ENCODE results near the gene COBL.

Gene COBL

GRCh38 chr7:51274955-51275354, 41.7 kb downstream of the COBL start:
- DNase-seq = no peak

- no peak for DNase-seq
Observed at GRCh38 chr7:51274001-51274400, 42.6 kb downstream of the COBL start.

- DNase-seq = no peak
Observed at GRCh38 chr7:51273360-51273759, 43.2 kb downstream of the COBL start.

- DNase-seq = no peak
Observed at GRCh38 chr7:51270965-51271364, 45.6 kb downstream of the COBL start.

- DNase-seq = no peak
Observed at GRCh38 chr7:51269911-51270310, 46.7 kb downstream of the COBL start.

GRCh38 chr7:51269321-51269720, 47.3 kb downstream of the COBL start:
- DNase-seq = no peak

- DNase-seq = peak; percentile 49
Observed at GRCh38 chr7:51268859-51269258, 47.8 kb downstream of the COBL start.

GRCh38 chr7:51267169-51267568, 49.4 kb downstream of the COBL start:
- no peak for DNase-seq

GRCh38 chr7:51265066-51265907, 51.3 kb downstream of the COBL start:
- DNase-seq = no peak

GRCh38 chr7:51263631-51264484, 52.8 kb downstream of the COBL start:
- DNase-seq = no peak

- no peak for DNase-seq
Observed at GRCh38 chr7:51262796-51263531, 53.6 kb downstream of the COBL start.

- peak; percentile 36 for DNase-seq
Observed at GRCh38 chr7:51261950-51262795, 54.4 kb downstream of the COBL start.

GRCh38 chr7:51261117-51261835, 55.3 kb downstream of the COBL start:
- no peak for DNase-seq

- no peak for DNase-seq
Observed at GRCh38 chr7:51260516-51260915, 56.1 kb downstream of the COBL start.

GRCh38 chr7:51259766-51260165, 56.8 kb downstream of the COBL start:
- DNase-seq = no peak

GRCh38 chr7:51256916-51257315, 59.7 kb downstream of the COBL start:
- DNase-seq = no peak

GRCh38 chr7:51256209-51256781, 60.3 kb downstream of the COBL start:
- no peak for DNase-seq

- no peak for DNase-seq
Observed at GRCh38 chr7:51255536-51256208, 60.9 kb downstream of the COBL start.

GRCh38 chr7:51255036-51255435, 61.6 kb downstream of the COBL start:
- no peak for DNase-seq

- DNase-seq = peak; percentile 49
Observed at GRCh38 chr7:51253157-51253556, 63.5 kb downstream of the COBL start.

GRCh38 chr7:51251290-51251689, 65.3 kb downstream of the COBL start:
- DNase-seq = no peak

Data from NCI-H1092 treated with DMSO at 0.1 percent for 48 hours (cell line).